Transverse colon (tissue), 3 donors: ENCODE measurements around the gene IL20.

Experiments used
- EP300 ChIP-seq: sonication (generic); formaldehyde crosslinking; IDR thresholded peaks from one replicate; pipeline ENCODE4 v1.6.1; 2017; ENCODE audit warnings: antibody characterized with exemption, low read depth
- POLR2AphosphoS5 ChIP-seq, 3 donors: sonication (generic); formaldehyde crosslinking; IDR thresholded peaks; one replicate each; pipeline ENCODE4 v1.6.1; 2016; ENCODE audit warnings: antibody characterized with exemption in 3 of 3

DNA sequence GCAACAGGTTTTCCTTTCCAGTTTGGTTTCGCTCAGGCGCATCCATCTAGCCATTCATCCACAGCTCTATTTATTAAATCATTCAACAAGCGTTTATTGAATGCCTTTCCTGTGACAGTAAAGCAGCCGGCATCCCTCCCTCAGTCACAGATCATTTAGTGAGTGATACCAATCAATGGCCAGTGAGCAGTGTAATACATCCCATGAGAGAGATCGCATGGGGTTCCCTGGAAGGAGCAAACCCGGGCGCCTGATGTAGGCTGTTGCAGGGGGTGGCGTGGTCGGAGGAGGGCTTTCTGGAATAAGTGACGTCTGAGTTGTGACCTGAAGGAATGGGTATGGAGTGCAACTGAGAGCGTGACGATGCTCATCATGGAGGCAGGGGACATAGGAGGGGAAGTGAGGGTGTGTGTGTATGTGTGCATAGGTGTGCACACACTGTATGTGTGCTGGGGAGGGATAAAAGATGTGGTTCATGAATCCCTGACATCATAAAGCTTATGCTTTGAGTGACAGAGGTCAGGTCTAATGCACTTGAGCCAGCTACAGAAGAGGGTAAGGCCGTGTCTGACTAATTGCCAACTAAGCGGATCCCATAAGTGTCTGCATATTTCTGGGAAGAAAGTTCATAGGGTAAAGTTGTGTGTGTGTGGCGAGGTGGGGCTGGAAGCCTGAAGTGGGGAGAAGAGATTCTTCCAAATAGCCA lies 49.8 kb downstream of the IL20 start:
- TF ChIP-seq POLR2AphosphoS5 (IDR thresholded peaks at IDR 0.05): no peak
- TF ChIP-seq EP300: no peak
